SK-N-MC (cell line): ENCODE data around the gene WDFY4.

Source experiments
- DNase-seq: peaks from one replicate; pipeline ENCODE4 v3.0.0-alpha.2; 2011; ENCODE audit warnings: low read depth, low spot score
- H3K27ac ChIP-seq: fragments of 200-600 bp; sonication (generic); 2 replicates; pipeline ENCODE4 v1.5.1; 2016; ENCODE audit warnings: mixed run types
- H3K36me3 ChIP-seq: fragments of 200-600 bp; sonication (generic); 2 replicates; pipeline ENCODE4 v1.6.1; 2017; ENCODE audit warnings: antibody characterized with exemption, low read length, mixed read lengths; ENCODE audit not compliant: insufficient read depth
- H3K4me3 ChIP-seq: fragments of 200-600 bp; sonication (generic); 2 replicates; pipeline ENCODE4 v1.5.1; 2016
- H3K9ac ChIP-seq: fragments of 200-600 bp; sonication (generic); 2 replicates; pipeline ENCODE4 v1.8.0; 2017; ENCODE audit warnings: mixed run types, mixed read lengths; ENCODE audit not compliant: insufficient read length
- H3K9me3 ChIP-seq: fragments of 200-600 bp; sonication (generic); 2 replicates; pipeline ENCODE4 v1.6.1; 2017; ENCODE audit warnings: low read depth, mild to moderate bottlenecking, antibody characterized with exemption, low read length, moderate library complexity, mixed read lengths
- EZH2 ChIP-seq: fragments of 200-600 bp; sonication (generic); IDR thresholded peaks from one replicate; pipeline ENCODE4 v1.6.1; 2017; ENCODE audit warnings: antibody characterized with exemption
- FOXP2 ChIP-seq: optimal IDR thresholded peaks from 2 replicates; pipeline ENCODE3; 2011; ENCODE audit warnings: mild to moderate bottlenecking, moderate library complexity; ENCODE audit not compliant: insufficient read depth; ENCODE audit errors: extremely low read length, control extremely low read depth
- POLR2AphosphoS5 ChIP-seq: IDR thresholded peaks from 2 replicates; pipeline ENCODE4 v1.6.1; 2012; ENCODE audit warnings: mild to moderate bottlenecking, low read depth, low read length, borderline replicate concordance

WDFY4 gene

GRCh38 chr10:49001870-49002672 lies 317.4 kb downstream of the WDFY4 start:
- Histone ChIP-seq H3K9me3 (no peaks in the 10 kb centered on the region), H3K36me3 (no peaks in the 10 kb centered on the region), H3K4me3 (no peak overlapping the region), H3K9ac (no peak overlapping the region), H3K27ac (no peak overlapping the region)
- no peak for DNase-seq
- no peak for TF ChIP-seq EZH2
- TF ChIP-seq FOXP2, result no peak
- TF ChIP-seq POLR2AphosphoS5, result no peak

GRCh38 chr10:49005270-49005669 lies 320.6 kb downstream of the WDFY4 start:
- H3K9me3 ChIP-seq, result no peaks in the 10 kb centered on the region
- no peak for TF ChIP-seq EZH2
- no peak for TF ChIP-seq FOXP2
- TF ChIP-seq POLR2AphosphoS5, result no peak
- DNase-seq, result no peak

GRCh38 chr10:49007129-49007528 lies 322.5 kb downstream of the WDFY4 start:
- TF ChIP-seq FOXP2 (no peak), EZH2 (no peak), POLR2AphosphoS5 (no peak)
- Histone ChIP-seq H3K36me3 (no peaks in the 10 kb centered on the region), H3K9ac (no peak overlapping the region), H3K9me3 (no peaks in the 10 kb centered on the region), H3K4me3 (no peak overlapping the region), H3K27ac (no peak overlapping the region)
- DNase-seq, result no peak

More at GRCh38 chr10:49005270-49005669, 320.6 kb downstream of the WDFY4 start:
- no peak overlapping the region for H3K9ac ChIP-seq
- H3K27ac ChIP-seq, result no peak overlapping the region
- H3K36me3 ChIP-seq, result no peaks in the 10 kb centered on the region
- H3K4me3 ChIP-seq, result no peak overlapping the region

GRCh38 chr10:49008091-49008490 lies 323.4 kb downstream of the WDFY4 start:
- Histone ChIP-seq H3K9me3 (no peaks in the 10 kb centered on the region), H3K9ac (no peak overlapping the region), H3K4me3 (no peak overlapping the region), H3K27ac (no peak overlapping the region), H3K36me3 (no peaks in the 10 kb centered on the region)
- no peak for TF ChIP-seq FOXP2
- no peak for TF ChIP-seq POLR2AphosphoS5
- TF ChIP-seq EZH2, result no peak
- DNase-seq, result no peak

GRCh38 chr10:49008505-49009198 lies 324.0 kb downstream of the WDFY4 start:
- no peak for DNase-seq
- Histone ChIP-seq H3K9me3 (no peaks in the 10 kb centered on the region), H3K27ac (no peak overlapping the region), H3K36me3 (no peaks in the 10 kb centered on the region), H3K9ac (no peak overlapping the region), H3K4me3 (no peak overlapping the region)
- TF ChIP-seq FOXP2, result no peak
- TF ChIP-seq POLR2AphosphoS5, result no peak
- no peak for TF ChIP-seq EZH2

- H3K9me3 ChIP-seq, result no peaks in the 10 kb centered on the region
Observed at GRCh38 chr10:49009199-49009979, 324.7 kb downstream of the WDFY4 start.

GRCh38 chr10:49010295-49010694 lies 325.6 kb downstream of the WDFY4 start:
- Histone ChIP-seq H3K4me3 (no peak overlapping the region), H3K9ac (no peak overlapping the region), H3K27ac (no peak overlapping the region), H3K9me3 (no peaks in the 10 kb centered on the region), H3K36me3 (no peaks in the 10 kb centered on the region)
- TF ChIP-seq POLR2AphosphoS5, result no peak
- TF ChIP-seq EZH2, result no peak
- DNase-seq, result no peak

More at GRCh38 chr10:49009199-49009979, 324.7 kb downstream of the WDFY4 start:
- Histone ChIP-seq H3K4me3 (no peak overlapping the region), H3K9ac (no peak overlapping the region), H3K36me3 (no peaks in the 10 kb centered on the region), H3K27ac (no peak overlapping the region)
- no peak for DNase-seq
- no peak for TF ChIP-seq EZH2
- TF ChIP-seq POLR2AphosphoS5, result no peak
- TF ChIP-seq FOXP2, result no peak

- Histone ChIP-seq H3K4me3 (no peak overlapping the region), H3K36me3 (no peaks in the 10 kb centered on the region), H3K9ac (no peak overlapping the region), H3K9me3 (no peaks in the 10 kb centered on the region), H3K27ac (no peak overlapping the region)
- no peak for TF ChIP-seq FOXP2
- TF ChIP-seq POLR2AphosphoS5, result no peak
- TF ChIP-seq EZH2, result no peak
- DNase-seq, result no peak
Observed at GRCh38 chr10:49010865-49011264, 326.2 kb downstream of the WDFY4 start.
